Limb (tissue), 2 donors: Measurements from ENCODE around the gene F10.

Experiments used
- DNase-seq, 2 donors: peaks; one replicate each; pipeline ENCODE4 v3.0.0-alpha.2; 2016; ENCODE audit errors: extremely low spot score in 2 of 2

Gene F10

GRCh38 chr13:113190181-113190580 is 67.6 kb downstream of the F10 start:
- DNase-seq, result no peak

GRCh38 chr13:113192279-113192678 is 69.7 kb downstream of the F10 start:
- DNase-seq, result no peak

- DNase-seq, result no peak
These were observed 70.3 kb downstream of the F10 start for GRCh38 chr13:113192902-113193301.

- no peak for DNase-seq
These were observed 72.8 kb downstream of the F10 start for GRCh38 chr13:113195360-113195759.

- DNase-seq, result peak in 1 of 2 donors; percentile 1
These were observed 74.6 kb downstream of the F10 start for GRCh38 chr13:113196970-113197737.
